Activated T-helper 9 cell treated with anti-CD3 and anti-CD28 coated beads, Interleukin-2, amount 50 U/mL, for 16 hours (primary cell): ENCODE results near the gene OTOS.

Experiments used
- DNase-seq: peaks from one replicate; pipeline ENCODE4 v3.0.0-alpha.2; 2020; ENCODE audit warnings: low read depth

The OTOS gene

GRCh38 chr2:240140511-240140910, at the start of gene OTOS:
TSS of gene OTOS (minus strand) at chr2:240140658. CDS start at chr2:240140326, 332 bp downstream.
- DNase-seq, result no peak

GRCh38 chr2:240189686-240190085, 49.2 kb upstream of the OTOS start:
- no peak for DNase-seq

GRCh38 chr2:240187989-240188590, 47.6 kb upstream of the OTOS start:
- DNase-seq, result no peak

- no peak for DNase-seq
Observed at GRCh38 chr2:240186191-240186725, 45.8 kb upstream of the OTOS start.

GRCh38 chr2:240184656-240185055, 44.2 kb upstream of the OTOS start:
- no peak for DNase-seq

- no peak for DNase-seq
Observed at GRCh38 chr2:240183875-240184590, 43.6 kb upstream of the OTOS start.

- no peak for DNase-seq
Observed at GRCh38 chr2:240183006-240183874, 42.8 kb upstream of the OTOS start.

GRCh38 chr2:240182476-240182875, 42.0 kb upstream of the OTOS start:
- DNase-seq, result no peak

GRCh38 chr2:240182001-240182400, 41.5 kb upstream of the OTOS start:
- DNase-seq, result no peak

GRCh38 chr2:240179941-240180666, 39.6 kb upstream of the OTOS start:
- no peak for DNase-seq

- DNase-seq, result no peak
Observed at GRCh38 chr2:240179186-240179815, 38.8 kb upstream of the OTOS start.

- no peak for DNase-seq
Observed at GRCh38 chr2:240178564-240178963, 38.1 kb upstream of the OTOS start.

GRCh38 chr2:240174496-240174895, 34.0 kb upstream of the OTOS start:
- DNase-seq, result no peak

GRCh38 chr2:240172071-240172895, 31.8 kb upstream of the OTOS start:
- DNase-seq, result no peak

GRCh38 chr2:240170883-240171282, 30.4 kb upstream of the OTOS start:
- DNase-seq, result no peak

- no peak for DNase-seq
Observed at GRCh38 chr2:240170354-240170735, 29.9 kb upstream of the OTOS start.

GRCh38 chr2:240169486-240170353, 29.3 kb upstream of the OTOS start:
- DNase-seq, result no peak

GRCh38 chr2:240168546-240169361, 28.3 kb upstream of the OTOS start:
- no peak for DNase-seq

- no peak for DNase-seq
Observed at GRCh38 chr2:240168041-240168440, 27.6 kb upstream of the OTOS start.
